HG03139 (cell line): ENCODE data around the gene UVRAG.

Experiments
- ATAC-seq: cut with Tn5 transposase; IDR thresholded peaks from one replicate; pipeline ENCODE4 v1.9.1; 2021; ENCODE audit not compliant: unreplicated experiment

The UVRAG gene

DNA sequence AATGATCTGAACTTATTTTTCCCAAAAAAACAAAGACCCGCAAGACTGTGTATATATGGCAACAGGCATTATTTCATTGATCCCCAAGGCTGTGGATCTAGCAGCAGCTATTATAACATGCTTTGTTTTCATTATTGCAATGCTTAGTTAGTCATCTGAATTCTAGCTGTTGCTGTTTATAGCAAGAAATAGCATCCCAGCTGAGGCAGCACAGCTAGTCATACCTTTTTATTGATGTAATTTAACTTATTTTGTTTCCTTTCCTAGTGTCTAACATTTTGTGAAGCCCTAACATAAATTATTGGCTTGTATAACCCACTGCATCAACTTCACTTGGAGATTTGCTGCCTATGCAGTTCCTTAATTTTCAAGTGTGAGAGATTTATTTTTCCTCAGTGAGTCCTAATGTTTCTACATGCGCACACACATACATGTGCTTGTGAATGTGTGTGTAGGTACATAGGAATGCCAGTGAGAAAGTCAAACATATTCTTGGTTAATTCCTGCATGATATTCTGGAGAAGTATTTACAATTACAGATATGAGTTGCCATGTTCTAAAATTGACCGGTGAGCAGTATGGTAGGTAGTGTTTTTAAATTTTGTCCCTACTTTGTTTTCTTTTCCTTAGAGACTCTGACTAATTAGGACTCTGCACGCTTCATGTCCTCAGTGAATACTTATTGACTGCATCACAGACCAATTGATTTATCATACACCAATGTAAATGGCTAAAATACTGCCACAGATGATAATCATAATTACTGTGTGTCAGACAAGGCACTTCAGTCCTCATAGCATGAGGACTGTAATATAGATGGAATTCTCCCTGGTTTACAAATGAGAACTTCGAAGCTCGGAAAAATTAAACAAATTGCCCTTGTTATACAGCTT lies 272.0 kb downstream of the UVRAG start:
- ATAC-seq, result no peak

DNA sequence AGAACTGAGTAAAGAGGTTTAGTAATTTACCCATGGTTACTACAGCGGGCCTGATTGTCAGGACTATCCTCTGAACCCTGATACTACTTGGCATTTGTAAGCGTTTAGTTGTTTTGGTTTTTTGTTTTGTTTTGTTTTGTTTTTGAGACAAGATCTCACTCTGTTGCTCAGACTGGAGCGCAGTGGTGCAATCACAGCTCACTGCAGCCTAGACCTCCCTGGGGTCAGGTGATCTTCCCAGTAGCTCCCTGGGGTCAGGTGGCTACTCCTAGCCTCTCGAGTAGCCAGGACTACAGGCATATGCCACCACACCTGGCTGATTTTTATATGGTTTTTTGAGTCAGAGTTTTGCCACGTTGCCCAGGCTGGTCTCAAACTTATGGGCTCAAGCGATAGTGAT lies 272.7 kb downstream of the UVRAG start:
- ATAC-seq, result no peak

GRCh38 chr11:76088511-76088910 lies 273.5 kb downstream of the UVRAG start:
- no peak for ATAC-seq

GRCh38 chr11:76090174-76090573 lies 275.2 kb downstream of the UVRAG start:
- no peak for ATAC-seq

- ATAC-seq, result no peak
Measured at GRCh38 chr11:76090821-76091220, 275.8 kb downstream of the UVRAG start.

GRCh38 chr11:76094740-76095139 lies 279.7 kb downstream of the UVRAG start:
- ATAC-seq, result no peak

DNA sequence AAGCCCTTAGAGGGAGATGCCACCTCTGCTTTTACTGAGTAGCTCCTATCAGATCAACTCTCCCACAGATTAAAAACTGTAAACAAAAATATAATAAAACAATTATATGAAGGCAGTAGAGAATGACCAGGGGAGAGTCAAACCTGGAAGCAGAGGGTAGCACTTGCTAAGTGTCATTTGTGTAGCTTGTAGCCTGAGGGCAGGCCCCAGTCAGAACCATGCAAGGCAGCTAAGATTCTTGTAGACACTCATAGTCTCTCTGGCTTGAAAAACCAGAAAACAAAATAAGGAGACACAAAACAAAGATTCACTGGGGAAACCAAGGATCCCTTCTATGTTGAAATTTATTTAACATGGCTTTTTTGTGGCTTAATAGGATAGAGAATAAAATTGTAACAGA lies 280.9 kb downstream of the UVRAG start:
- ATAC-seq, result no peak

DNA sequence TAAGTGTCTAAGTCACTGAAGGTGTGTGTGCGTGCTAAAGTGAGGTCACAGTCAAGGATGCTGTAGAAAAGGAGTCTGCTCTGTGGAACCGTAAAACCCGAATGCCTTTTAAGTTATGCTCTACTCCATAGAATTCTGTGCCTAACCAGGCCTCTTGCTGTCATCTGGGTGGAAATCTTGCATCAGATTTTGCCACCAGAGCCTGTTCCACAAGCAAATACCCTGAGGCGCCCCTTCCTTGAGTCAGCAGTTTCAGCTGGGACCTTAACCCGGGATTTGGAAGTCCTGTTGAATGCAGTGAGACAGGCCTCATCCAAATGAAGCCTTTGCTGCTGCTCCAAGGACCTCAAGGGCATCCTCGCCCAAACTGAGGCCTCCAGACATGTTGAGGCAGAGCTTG lies 281.5 kb downstream of the UVRAG start:
- ATAC-seq, result no peak

DNA sequence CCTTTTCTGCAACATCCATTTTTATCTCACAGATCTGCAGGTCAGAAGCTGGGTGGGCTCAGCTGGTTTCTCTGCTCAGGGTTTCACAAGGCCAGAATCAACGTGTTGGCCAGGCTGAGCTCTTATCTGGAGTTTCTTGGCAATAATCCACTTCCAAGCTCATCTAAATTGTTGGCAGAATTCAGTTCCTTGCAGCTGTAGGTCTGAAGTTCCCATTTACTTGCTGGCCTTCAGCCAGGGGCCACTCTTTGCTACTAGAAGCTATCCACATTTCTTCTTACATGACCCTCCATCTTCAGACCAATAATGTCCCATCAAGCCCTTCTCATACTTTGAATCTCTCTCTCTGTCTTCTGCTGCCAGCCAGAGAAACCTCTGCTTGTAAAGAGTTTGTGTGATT lies 287.8 kb downstream of the UVRAG start:
- ATAC-seq, result no peak

DNA sequence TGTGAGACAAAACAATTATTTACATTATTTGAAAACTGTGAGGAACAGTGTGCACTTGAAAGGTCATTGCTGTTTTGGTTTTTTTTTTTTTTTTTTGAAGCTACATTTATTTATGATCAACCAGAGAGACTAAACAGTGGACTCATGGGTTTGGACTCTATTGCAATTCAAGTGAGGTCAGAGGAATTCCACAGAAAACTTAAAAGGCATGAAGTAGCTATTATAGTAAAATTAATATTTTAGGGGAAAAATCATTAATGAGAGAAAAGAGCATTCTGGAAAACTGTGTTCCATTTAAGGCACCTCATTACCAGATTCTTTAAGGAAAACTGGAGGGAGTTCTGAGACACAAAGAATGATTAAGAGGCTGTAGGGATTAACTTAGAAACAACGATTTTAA lies 288.4 kb downstream of the UVRAG start:
- ATAC-seq, result no peak

DNA sequence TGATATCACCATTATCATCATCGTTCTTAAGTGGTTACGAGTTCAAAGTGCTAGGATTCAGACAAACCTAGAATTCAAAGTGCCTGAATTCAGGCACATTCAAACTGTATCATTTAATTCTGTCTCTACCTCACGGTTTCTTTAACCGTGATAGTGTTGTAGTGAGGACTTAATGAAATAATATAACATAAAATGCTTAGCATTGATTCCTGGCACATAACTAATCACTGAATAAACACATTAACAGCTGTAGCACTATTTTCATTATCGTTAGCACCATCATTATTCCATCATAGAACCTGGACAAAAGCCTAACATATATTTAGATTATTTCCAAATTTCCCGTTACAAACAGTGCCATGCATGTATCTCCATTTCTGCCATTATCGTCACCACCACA lies 289.3 kb downstream of the UVRAG start:
- no peak for ATAC-seq

DNA sequence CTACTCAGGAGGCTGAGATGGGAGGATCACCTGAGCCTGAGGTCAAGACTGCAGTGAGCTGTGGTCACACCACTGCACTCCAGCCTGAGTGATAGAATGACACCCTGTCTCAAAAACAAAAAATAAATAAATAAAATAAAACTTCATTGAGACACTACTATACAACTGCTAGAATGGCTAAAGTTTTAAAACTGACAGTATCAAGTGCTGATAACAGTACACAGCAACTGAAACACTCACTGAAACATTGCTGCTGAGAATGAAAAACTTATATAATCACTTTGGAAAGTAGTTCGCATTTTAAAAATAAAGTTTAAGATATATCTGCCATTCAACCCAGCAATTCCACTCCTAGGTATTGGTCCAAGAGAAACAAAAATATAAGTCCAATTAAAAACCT lies 290.6 kb downstream of the UVRAG start:
- ATAC-seq, result no peak

GRCh38 chr11:76107971-76108370 lies 293.0 kb downstream of the UVRAG start:
- ATAC-seq, result no peak

GRCh38 chr11:76114238-76114637 lies 299.2 kb downstream of the UVRAG start:
- no peak for ATAC-seq

GRCh38 chr11:76115555-76115954 lies 300.5 kb downstream of the UVRAG start:
- ATAC-seq, result no peak

- ATAC-seq, result no peak
Measured at GRCh38 chr11:76119032-76119431, 304.0 kb downstream of the UVRAG start.

DNA sequence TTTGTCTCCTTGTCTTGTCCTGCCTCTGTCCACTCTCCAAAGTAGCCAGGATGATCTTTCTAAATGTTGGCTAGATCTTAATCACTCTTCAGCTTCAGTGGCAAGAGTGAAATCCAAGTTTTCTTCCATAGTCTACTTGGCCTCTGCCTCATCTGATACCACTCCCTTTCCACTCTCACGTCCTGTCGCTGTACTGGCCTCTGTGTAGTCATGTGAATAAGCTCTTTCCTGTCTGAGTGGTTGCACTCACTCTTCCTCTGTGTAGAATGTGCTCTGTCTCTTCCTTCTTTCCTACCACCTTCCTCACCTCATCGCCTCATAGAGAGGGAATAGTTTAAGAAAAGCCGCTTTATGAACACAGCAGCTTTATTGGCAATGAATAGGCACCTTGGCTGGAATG lies 304.8 kb downstream of the UVRAG start:
- no peak for ATAC-seq

GRCh38 chr11:76120513-76121101 lies 305.6 kb downstream of the UVRAG start:
- ATAC-seq, result no peak

- ATAC-seq, result no peak
Measured at GRCh38 chr11:76123248-76123647, 308.2 kb downstream of the UVRAG start.

DNA sequence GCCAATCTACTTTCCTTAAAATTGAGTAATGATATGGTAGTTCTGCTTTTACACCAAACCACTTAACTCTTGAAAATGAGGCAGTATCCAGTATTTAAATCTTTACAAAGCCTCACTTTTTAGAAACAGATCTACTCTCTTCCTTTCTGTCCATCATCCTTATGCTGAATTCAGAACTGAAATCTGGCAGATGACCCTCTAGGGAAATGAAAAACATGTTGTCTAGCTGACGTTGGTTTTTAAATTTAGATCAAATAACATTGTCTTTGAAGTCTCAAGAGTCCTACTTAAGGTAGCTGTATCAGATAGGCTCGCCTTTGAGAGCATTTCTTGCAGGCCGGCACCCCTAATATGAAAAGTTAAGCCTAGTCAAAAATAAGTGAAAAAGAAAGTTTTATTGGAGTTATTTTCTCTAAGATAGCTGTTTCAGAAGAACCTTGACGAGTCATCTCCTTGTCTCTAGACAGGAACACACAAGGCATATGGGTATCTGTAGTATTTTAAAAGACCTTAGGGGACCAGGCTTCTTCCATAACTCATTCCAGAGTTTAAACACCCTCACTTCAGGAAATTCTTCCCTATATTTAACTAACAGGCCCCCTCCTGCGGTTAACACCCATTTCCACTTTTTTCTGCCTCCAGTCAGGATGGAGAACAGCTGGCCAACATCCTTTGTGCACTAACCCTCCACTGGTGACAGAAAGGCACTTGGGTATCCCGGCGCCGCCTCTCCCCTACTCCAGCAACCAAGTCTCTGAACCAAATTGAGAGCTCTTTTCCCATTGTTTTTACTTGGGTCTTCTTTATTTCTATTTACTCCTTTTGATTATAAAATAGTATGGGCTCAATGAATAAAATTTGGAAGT lies 310.1 kb downstream of the UVRAG start:
- ATAC-seq, result no peak

DNA sequence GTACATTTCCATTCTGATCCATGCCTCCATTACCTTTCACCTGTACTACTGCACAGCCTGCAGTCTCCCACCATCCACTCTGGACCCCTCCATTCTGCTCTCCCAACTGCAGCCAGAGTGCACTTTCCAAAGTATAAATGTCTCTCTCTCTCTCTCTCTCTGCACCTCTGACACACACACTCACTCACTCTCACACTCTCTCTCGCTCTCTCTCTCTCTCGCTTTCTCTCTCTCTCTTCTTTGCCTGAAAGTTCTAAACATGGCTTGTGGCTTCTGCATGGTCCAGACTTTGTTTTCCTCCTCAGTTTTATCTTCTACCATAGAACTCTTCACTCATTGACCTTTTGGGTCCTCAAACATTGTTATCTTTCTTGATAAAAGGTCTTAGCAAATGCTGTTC lies 314.7 kb downstream of the UVRAG start:
- no peak for ATAC-seq

GRCh38 chr11:76131142-76131541 lies 316.1 kb downstream of the UVRAG start:
- ATAC-seq, result no peak
